NT2/D1 (cell line): Measurements from ENCODE around the gene TDRD9.

Experiments
- SUZ12 ChIP-seq: IDR thresholded peaks from 2 replicates; pipeline ENCODE4 v1.6.1; 2011; ENCODE audit not compliant: insufficient read length, insufficient read depth; ENCODE audit errors: extremely low read depth
- YY1 ChIP-seq: IDR thresholded peaks from 2 replicates; pipeline ENCODE4 v1.6.1; 2011; ENCODE audit not compliant: insufficient read length, insufficient read depth
- ZNF274 ChIP-seq: IDR thresholded peaks from 2 replicates; pipeline ENCODE4 v1.6.1; 2011; ENCODE audit warnings: mild to moderate bottlenecking, low read depth, low read length

- TF ChIP-seq ZNF274 (no peak), YY1 (no peak), SUZ12 (no peak)
These were observed 153.1 kb downstream of the TDRD9 start for GRCh38 chr14:104081261-104081835.
